Measurements from ENCODE around the gene TPM2. TPM values are rescaled to one million over a fixed set of nuclear protein-coding genes. Genes with fewer than 3 reads are reported as not detected.

Gene TPM2
- total and polyA plus RNA-seq, 8 donors = 460 to 3,642 (median 1,093) TPM

DNA sequence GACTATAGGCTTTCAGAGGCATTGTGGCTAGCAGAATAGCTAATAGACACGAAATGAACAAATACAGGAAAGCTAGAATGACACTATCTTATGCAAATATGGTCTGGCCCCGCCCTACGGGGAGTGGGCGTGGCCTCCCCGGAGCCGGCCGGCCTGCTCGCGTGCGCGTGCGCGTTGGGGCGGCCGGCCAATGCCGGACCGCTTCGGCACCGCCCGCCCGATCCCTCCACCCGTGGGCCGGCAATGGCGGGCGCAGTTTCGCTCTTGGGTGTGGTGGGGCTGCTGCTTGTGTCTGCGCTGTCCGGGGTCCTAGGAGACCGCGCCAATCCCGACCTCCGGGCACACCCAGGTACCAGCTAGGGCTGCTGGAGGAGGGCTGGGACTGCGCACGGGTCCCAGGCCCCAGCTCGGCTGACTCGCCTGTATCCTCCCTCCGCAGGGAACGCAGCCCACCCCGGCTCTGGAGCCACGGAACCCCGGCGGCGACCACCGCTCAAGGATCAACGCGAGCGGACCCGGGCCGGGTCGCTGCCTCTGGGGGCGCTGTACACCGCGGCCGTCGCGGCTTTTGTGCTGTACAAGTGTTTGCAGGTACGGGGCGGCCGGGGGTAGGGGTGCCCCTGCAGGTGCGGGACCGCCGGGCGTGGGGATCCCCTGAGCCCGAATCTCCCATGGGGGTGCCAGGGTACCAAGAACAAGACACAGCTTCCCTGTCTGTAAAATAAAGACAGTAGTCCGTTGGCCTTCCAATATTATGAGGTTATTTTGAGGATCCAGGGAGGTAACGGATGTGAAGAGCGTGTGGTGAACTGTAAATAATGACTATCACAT lies 31.4 kb downstream of the TPM2 start, which contains the start of gene CCDC107:
TSS of gene CCDC107 (plus strand) at position 156 of the 831 bp plus-strand sequence. CDS start at position 244, 88 bp downstream.
- Histone ChIP-seq H3K36me3 (peaks cover 10 to 25% (median 16%) of the 10 kb centered on the region in 4 donors), H3K4me3 (peak within 1 kb of the TSS; percentile 68 to 96 (median 84)), H3K27ac (peak within 1 kb of the TSS; percentile 95 to 100 (median 98)), H3K27me3 (no peaks in the 10 kb centered on the region), H3K4me1 (peaks cover 38 to 60% (median 53%) of the 10 kb centered on the region in 4 donors), H3K9me3 (no peaks in the 10 kb centered on the region)
- TF ChIP-seq, protein P1, sequence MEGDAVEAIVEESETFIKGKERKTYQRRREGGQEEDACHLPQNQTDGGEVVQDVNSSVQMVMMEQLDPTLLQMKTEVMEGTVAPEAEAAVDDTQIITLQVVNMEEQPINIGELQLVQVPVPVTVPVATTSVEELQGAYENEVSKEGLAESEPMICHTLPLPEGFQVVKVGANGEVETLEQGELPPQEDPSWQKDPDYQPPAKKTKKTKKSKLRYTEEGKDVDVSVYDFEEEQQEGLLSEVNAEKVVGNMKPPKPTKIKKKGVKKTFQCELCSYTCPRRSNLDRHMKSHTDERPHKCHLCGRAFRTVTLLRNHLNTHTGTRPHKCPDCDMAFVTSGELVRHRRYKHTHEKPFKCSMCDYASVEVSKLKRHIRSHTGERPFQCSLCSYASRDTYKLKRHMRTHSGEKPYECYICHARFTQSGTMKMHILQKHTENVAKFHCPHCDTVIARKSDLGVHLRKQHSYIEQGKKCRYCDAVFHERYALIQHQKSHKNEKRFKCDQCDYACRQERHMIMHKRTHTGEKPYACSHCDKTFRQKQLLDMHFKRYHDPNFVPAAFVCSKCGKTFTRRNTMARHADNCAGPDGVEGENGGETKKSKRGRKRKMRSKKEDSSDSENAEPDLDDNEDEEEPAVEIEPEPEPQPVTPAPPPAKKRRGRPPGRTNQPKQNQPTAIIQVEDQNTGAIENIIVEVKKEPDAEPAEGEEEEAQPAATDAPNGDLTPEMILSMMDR (IDR thresholded peaks at IDR 0.05) = peak in 5 of 7 experiments; percentile 36 to 62 (median 46)
- peak; percentile 86 to 93 (median 93) for TF ChIP-seq POLR2AphosphoS5 (IDR thresholded peaks at IDR 0.05)
- TF ChIP-seq POLR2A (IDR thresholded peaks at IDR 0.05) = peak in 2 of 4 donors; percentile 57 to 61
- no peak for TF ChIP-seq EP300 (IDR thresholded peaks at IDR 0.05)
- 0% methylated on average over 18 to 67 of the region's 67 CpGs for WGBS, 5 donors
- intact Hi-C loops (cut with DNase I; ENCODE audit: low total_unique reads) = no loop called here
- peak; percentile 89 to 96 for DNase-seq

DNA sequence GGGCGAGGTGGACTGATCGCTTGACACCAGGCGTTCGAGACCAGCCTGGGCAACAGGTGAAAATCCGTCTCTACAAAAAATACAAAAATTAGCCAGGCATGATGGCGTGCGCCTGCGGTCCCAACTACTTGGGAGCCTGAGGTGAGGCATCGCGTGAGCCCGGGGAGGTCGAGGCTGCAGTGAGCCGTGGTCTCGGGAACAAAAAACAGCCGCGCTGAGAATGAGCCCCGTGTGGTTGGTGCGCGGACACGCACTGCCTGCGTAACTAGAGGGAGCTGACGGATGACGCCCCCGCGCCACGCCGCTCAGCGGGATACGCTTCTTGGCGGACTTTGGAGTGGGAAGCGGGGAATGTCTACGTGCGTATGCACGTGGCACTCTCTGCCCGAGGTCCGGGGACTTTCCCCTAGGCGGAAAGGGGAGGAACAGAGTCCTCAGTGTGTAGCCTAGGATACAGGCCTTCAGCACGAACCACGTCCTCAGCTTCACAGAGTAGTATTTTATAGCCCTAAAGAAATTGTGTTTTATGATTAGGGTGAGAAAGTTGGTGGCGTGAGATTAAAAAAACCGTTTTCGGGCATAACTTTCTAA lies 32.1 kb downstream of the TPM2 start, which contains the start of gene RMRP:
TSS of gene RMRP (minus strand) at position 474 of the 591 bp plus-strand sequence.
- WGBS, 5 donors = 0 to 1% (median 1%) methylated on average over 27 to 42 of the region's 42 CpGs
- peak within 1 kb of the TSS; percentile 68 to 96 (median 84) for H3K4me3 ChIP-seq
- H3K4me1 ChIP-seq = peaks cover 38 to 53% (median 49%) of the 10 kb centered on the region in 4 donors
- no peaks in the 10 kb centered on the region for H3K9me3 ChIP-seq
- H3K27ac ChIP-seq = peak within 1 kb of the TSS; percentile 95 to 100 (median 98)
- no peaks in the 10 kb centered on the region for H3K27me3 ChIP-seq
- peaks cover 10 to 25% (median 16%) of the 10 kb centered on the region in 4 donors for H3K36me3 ChIP-seq
- TF ChIP-seq EP300 (IDR thresholded peaks at IDR 0.05) (peak; percentile 90), POLR2AphosphoS5 (IDR thresholded peaks at IDR 0.05) (peak; percentile 96 to 99 (median 98)), POLR2A (IDR thresholded peaks at IDR 0.05) (peak in 1 of 4 donors; percentile 11)
- TF ChIP-seq, protein P1 (IDR thresholded peaks at IDR 0.05) = peak in 5 of 7 experiments; percentile 23 to 59 (median 40)
- DNase-seq = peak; percentile 97 to 99
- intact Hi-C loops (cut with DNase I; ENCODE audit: low total_unique reads) = no loop called here

DNA sequence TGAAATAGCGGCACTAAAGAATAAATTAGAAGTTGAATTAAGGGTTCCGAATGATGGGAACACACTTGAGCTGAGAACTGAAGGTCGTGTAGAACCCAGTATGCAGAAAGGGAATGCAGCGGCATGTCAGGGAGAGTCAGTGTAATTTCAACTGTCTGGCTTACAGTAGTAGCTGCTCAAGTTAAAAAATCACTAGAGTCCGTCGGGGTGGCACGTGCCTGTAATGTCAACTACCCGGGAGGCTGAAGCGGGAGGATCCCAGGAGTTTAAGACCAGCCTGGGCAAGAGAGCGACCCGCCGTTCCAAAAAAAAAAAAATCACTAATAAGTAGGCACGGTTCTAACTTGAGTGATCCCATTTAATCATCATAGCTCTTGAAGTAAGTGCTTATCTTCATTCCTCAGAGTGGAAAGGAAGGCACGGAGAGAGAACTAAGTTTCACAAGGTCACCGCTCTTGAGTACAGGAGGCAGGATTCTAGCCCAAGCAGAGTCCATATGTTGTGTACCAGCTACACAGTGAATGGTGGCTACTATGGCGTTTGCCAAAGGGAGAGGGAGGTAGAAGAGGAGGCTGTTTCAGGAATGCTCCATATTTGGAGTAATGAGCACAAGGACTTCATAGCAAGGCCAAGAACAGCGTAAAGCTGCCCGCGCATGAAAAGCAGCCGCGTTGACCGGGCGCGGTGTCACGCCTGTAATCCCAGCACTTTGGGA lies 32.7 kb downstream of the TPM2 start:
- WGBS, 5 donors = 25 to 37% (median 32%) methylated on average over 25 of the region's 25 CpGs
- Histone ChIP-seq H3K27me3 (no peaks in the 10 kb centered on the region), H3K9me3 (no peaks in the 10 kb centered on the region), H3K4me3 (peak overlapping the region; percentile 68 to 96 (median 84)), H3K36me3 (peaks cover 10 to 19% (median 14%) of the 10 kb centered on the region in 4 donors), H3K27ac (peak overlapping the region; percentile 94 to 100 (median 98)), H3K4me1 (peaks cover 37 to 52% (median 47%) of the 10 kb centered on the region in 4 donors)
- TF ChIP-seq POLR2AphosphoS5 (IDR thresholded peaks at IDR 0.05) (peak in 1 of 3 donors; percentile 4), POLR2A (IDR thresholded peaks at IDR 0.05) (no peak)
- intact Hi-C loops (cut with DNase I; ENCODE audit: low total_unique reads) = no loop called here
- DNase-seq = no peak

DNA sequence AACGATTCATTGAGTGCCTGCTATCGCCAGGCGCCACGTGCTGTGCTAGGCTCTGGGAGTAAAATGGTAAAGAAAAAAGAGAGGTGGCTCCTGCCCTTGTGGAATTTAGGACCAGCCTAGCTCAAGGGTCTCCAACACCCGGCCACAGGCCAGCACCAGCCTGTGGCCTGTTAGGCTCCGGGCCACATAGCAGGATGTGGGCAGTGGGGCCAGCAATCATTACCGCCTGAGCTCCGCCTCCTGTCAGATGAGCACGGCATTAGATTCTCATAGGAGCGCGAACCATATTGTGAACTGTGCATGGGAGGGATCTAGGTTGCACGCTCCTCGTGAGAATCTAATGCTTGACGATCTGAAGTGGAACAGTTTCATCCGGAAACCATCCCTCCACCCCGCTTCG lies 33.4 kb downstream of the TPM2 start:
- intact Hi-C loops (cut with DNase I; ENCODE audit: low total_unique reads) = no loop called here
- TF ChIP-seq, protein P1 (IDR thresholded peaks at IDR 0.05) = no peak
- TF ChIP-seq POLR2A (IDR thresholded peaks at IDR 0.05) (no peak), POLR2AphosphoS5 (IDR thresholded peaks at IDR 0.05) (no peak), EP300 (IDR thresholded peaks at IDR 0.05) (no peak)
- 80 to 84% (median 83%) methylated on average over 17 of the region's 17 CpGs for WGBS, 5 donors
- Histone ChIP-seq H3K27me3 (no peaks in the 10 kb centered on the region), H3K4me1 (peaks cover 39 to 52% (median 44%) of the 10 kb centered on the region in 4 donors), H3K4me3 (no peak overlapping the region), H3K27ac (peak overlapping the region in 4 of 5 donors; percentile 95 to 100 (median 98)), H3K9me3 (no peaks in the 10 kb centered on the region), H3K36me3 (peaks cover 10 to 14% (median 13%) of the 10 kb centered on the region in 4 donors)
- peak in 1 of 2 donors; percentile 38 for DNase-seq

Data from stomach (tissue), 9 donors.